GM12878 (cell line): ENCODE data around the gene TRPM3. TPM values are rescaled to one million over a fixed set of nuclear protein-coding genes. Genes with fewer than 3 reads are reported as not detected.

Experiments
- ATAC-seq: fragments of 200-7000 bp; cut with Tn5 transposase; 3 replicates; pipeline ENCODE4 v1.9.1; 2020; ENCODE audit warnings: mild to moderate bottlenecking, moderate library complexity
- BruUV-seq: library from RNA; stranded (reverse); fragments of 400-500 nt; replicated peaks from 2 replicates; lab custom pipeline; 2021; lab: Mats Ljungman, UMichigan
- CTCF ChIA-PET: fragments of 300-600 bp; sonication (Branson Sonifier 250); formaldehyde crosslinking; extraction: SDS; loops from one replicate; lab custom pipeline; 2021; ENCODE audit warnings: inconsistent platforms; lab: Yijun Ruan, JAX
- POLR2A ChIA-PET: fragments of 350-600 bp; formaldehyde crosslinking; extraction: SDS; loops from one replicate; lab custom pipeline; 2021; ENCODE audit warnings: inconsistent platforms; lab: Charles Lee
- RAD21 ChIA-PET: fragments of 300-600 bp; sonication (Branson Sonifier 250); formaldehyde crosslinking; loops from one replicate; lab custom pipeline; 2023; ENCODE audit warnings: antibody characterized with exemption; ENCODE audit not compliant: unreplicated experiment; lab: Charles Lee
- SMC1A ChIA-PET: fragments of 300-600 bp; sonication (Branson Sonifier 250); formaldehyde crosslinking; loops from one replicate; lab custom pipeline; 2023; ENCODE audit not compliant: unreplicated experiment, uncharacterized antibody; lab: Charles Lee
- DNase-seq: peaks from one replicate; pipeline ENCODE4 v3.0.0-alpha.2; 2011; ENCODE audit warnings: low read depth, low spot score
- FAIRE-seq: peaks from 3 replicates; lab custom pipeline; 2011; peaks lifted over from hg19 to GRCh38; lab: Jason Lieb, UNC
- H2AFZ ChIP-seq: 2 replicates; pipeline ENCODE4 v1.6.0; 2011; ENCODE audit warnings: low read depth, low read length, control low read depth; ENCODE audit not compliant: control insufficient read depth
- H3K27ac ChIP-seq: 2 replicates; pipeline ENCODE4 v1.5.1; 2011; ENCODE audit warnings: control low read depth; ENCODE audit not compliant: control insufficient read depth, insufficient read depth
- H3K27me3 ChIP-seq, 2 experiments: replicated peaks in 1 of 2; 2 replicates each; pipeline versions ENCODE4 v1.6.0 to v1.6.1; 2011; ENCODE audit warnings: low read length in 1 of 2; ENCODE audit not compliant: control insufficient read depth in 2 of 2, insufficient read depth in 2 of 2
- H3K36me3 ChIP-seq, 2 experiments: 2 replicates each; pipeline ENCODE4 v1.5.1; 2011; ENCODE audit warnings: low read length in 1 of 2; ENCODE audit not compliant: control insufficient read depth in 2 of 2, insufficient read depth in 2 of 2
- H3K4me1 ChIP-seq: 2 replicates; pipeline ENCODE4 v1.6.1; 2011; ENCODE audit warnings: mild to moderate bottlenecking, low read length, moderate library complexity, mixed read lengths; ENCODE audit not compliant: control insufficient read depth, insufficient read depth
- H3K4me2 ChIP-seq: 2 replicates; pipeline ENCODE4 v1.6.0; 2011; ENCODE audit warnings: control low read depth; ENCODE audit not compliant: control insufficient read depth, insufficient read depth
- H3K4me3 ChIP-seq: fragments of 200-600 bp; sonication (generic); 2 replicates; pipeline ENCODE4 v1.5.1; 2016
- H3K79me2 ChIP-seq: 2 replicates; pipeline ENCODE4 v1.6.0; 2011; ENCODE audit warnings: low read length; ENCODE audit not compliant: control insufficient read depth, insufficient read depth
- H3K9ac ChIP-seq: 2 replicates; pipeline ENCODE4 v1.8.0; 2011; ENCODE audit warnings: low read length, control low read depth, mixed read lengths; ENCODE audit not compliant: control insufficient read depth, insufficient read depth
- H3K9me3 ChIP-seq: replicated peaks from 3 replicates; pipeline ENCODE4 v1.5.1; 2011; ENCODE audit warnings: mild to moderate bottlenecking, low read length; ENCODE audit not compliant: control insufficient read depth, insufficient read depth
- H4K20me1 ChIP-seq: 2 replicates; pipeline ENCODE4 v1.6.0; 2011; ENCODE audit not compliant: control insufficient read depth, insufficient read depth
- CBFB ChIP-seq: IDR thresholded peaks from 2 replicates; pipeline ENCODE4 v1.6.1; 2016; ENCODE audit warnings: antibody characterized with exemption, low read depth
- CREB1 ChIP-seq: IDR thresholded peaks from 2 replicates; pipeline ENCODE4 v1.6.1; 2012; ENCODE audit warnings: low read depth, mild to moderate bottlenecking, inconsistent platforms
- IRF4 ChIP-seq: IDR thresholded peaks from 2 replicates; pipeline ENCODE4 v1.6.1; 2011; ENCODE audit warnings: low read depth, low read length
- NFIC ChIP-seq: IDR thresholded peaks from 2 replicates; pipeline ENCODE4 v1.6.1; 2012; ENCODE audit warnings: low read depth, mild to moderate bottlenecking, inconsistent platforms, low read length, moderate library complexity
- PKNOX1 ChIP-seq: fragments of 450-650 bp; IDR thresholded peaks from 2 replicates; pipeline ENCODE4 v1.6.1; 2016; ENCODE audit warnings: mild to moderate bottlenecking
- RB1 ChIP-seq: fragments of 450-650 bp; formaldehyde crosslinking; IDR thresholded peaks from 2 replicates; pipeline ENCODE4 v1.6.1; 2017; ENCODE audit warnings: mild to moderate bottlenecking, borderline replicate concordance
- TCF12 ChIP-seq: IDR thresholded peaks from 2 replicates; pipeline ENCODE4 v1.6.1; 2011; ENCODE audit warnings: low read depth, mild to moderate bottlenecking, low read length
- WGBS: methylation state at CpG from one replicate; pipeline ENCODE4 v1.1.6; 2016; ENCODE audit warnings: low lambda C conversion rate; ENCODE audit not compliant: insufficient replicate concordance, insufficient coverage; ENCODE audit errors: missing lambda C conversion rate; 5-methylcytosine and 5-hydroxymethylcytosine counted together
- in situ Hi-C: fragments of 300-500 bp; cut with MboI; formaldehyde crosslinking; loops from 9 replicates; pipeline ENCODE4 v1.14.3; 2018; ENCODE audit warnings: mixed read lengths
- intact Hi-C: fragments of 100-400 bp; cut with micrococcal nuclease; formaldehyde crosslinking; loops from one replicate; pipeline ENCODE4 v1.14.2; 2022; ENCODE audit not compliant: unreplicated experiment
- polyA plus RNA-seq, 11 experiments: library from polyadenylated mRNA; depleted of rRNA in 4 of 11; unstranded in 6 of 11; stranded (reverse) in 5 of 11; fragments of >200 nt; fragmentation: Nextera tagmentation in 4 of 11; fragmentation: Illumina TruSeq in 1 of 11; extraction: Ambion mirVana in 4 of 11; extraction: Trizol in 1 of 11; gene quantifications; 1 replicate in 1 of 11; 2 replicates in 10 of 11; pipeline versions ENCODE4 v1.2.1 to v1.2.3, GENCODE V29; 2011 to 2016; ENCODE audit warnings: inconsistent platforms in 2 of 11, missing spikeins in 2 of 11, low read depth in 1 of 11
- total RNA-seq, 4 experiments: library from RNA; depleted of rRNA in 3 of 4; stranded (reverse); fragments of >200 nt in 3 of 4; fragmentation: Illumina TruSeq in 1 of 4; extraction: Trizol in 1 of 4; gene quantifications; 2 replicates each; pipeline versions ENCODE4 v1.2.1 to v1.2.3, GENCODE V29; 2013 to 2021
- TF ChIP-seq, protein P1 (sequence below): fragments of 450-650 bp; IDR thresholded peaks from 2 replicates; pipeline ENCODE4 v1.6.1; 2017; ENCODE audit warnings: mild to moderate bottlenecking, low read depth, inconsistent platforms; ENCODE audit not compliant: poor library complexity, severe bottlenecking
- TF ChIP-seq, protein P2 (sequence below): fragments of 450-650 bp; IDR thresholded peaks from 2 replicates; pipeline ENCODE4 v1.6.1; 2017; ENCODE audit warnings: antibody characterized with exemption, mild to moderate bottlenecking, moderate library complexity

TRPM3 gene
- total and polyA plus RNA-seq, 10 of the 15 experiments (the other 5 are each of a cell fraction or from before 2014, with no cell fraction given) = not detected

- Histone ChIP-seq H2AFZ (no peak overlapping the region), H3K9me3 (no peaks in the 10 kb centered on the region), H3K4me3 (no peak overlapping the region), H3K79me2 (no peaks in the 10 kb centered on the region), H3K27ac (no peak overlapping the region), H3K4me1 (no peaks in the 10 kb centered on the region), H4K20me1 (no peaks in the 10 kb centered on the region), H3K4me2 (no peak overlapping the region), H3K9ac (no peak overlapping the region), H3K36me3 (no peaks in the 10 kb centered on the region), H3K27me3 (no peaks in the 10 kb centered on the region)
- 36% methylated on average over 2 of the region's 2 CpGs for WGBS
- FAIRE-seq = no peak
- SMC1A ChIA-PET = interaction anchor here (0.6 to 2.2 kb wide), 2 partner anchors 9 to 431 kb away, joined by 3 to 6 read pairs; no protein-coding TSS in a partner anchor
- CTCF ChIA-PET = interaction anchor here (0.8 to 3.5 kb wide), 6 partner anchors 10 to 89 kb away, joined by 3 to 12 read pairs (median 4); no protein-coding TSS in a partner anchor
- intact Hi-C loops (no loop called here), in situ Hi-C loops (no loop called here)
- RAD21 ChIA-PET = interaction anchor here (0.8 to 1.0 kb wide), 2 partner anchors 12 to 52 kb away, joined by 3 read pairs; no protein-coding TSS in a partner anchor
- POLR2A ChIA-PET = interaction anchor here (0.6 to 0.7 kb wide), 2 partner anchors 57 to 1350 kb away, joined by 3 read pairs; no protein-coding TSS in a partner anchor
- TF ChIP-seq NFIC = no peak
- TF ChIP-seq PKNOX1 = no peak
- TF ChIP-seq CBFB = no peak
- DNase-seq = no peak
- no TSS peak for BruUV-seq
- ATAC-seq = no peak
Measured at GRCh38 chr9:70574151-70574837, 547.1 kb downstream of the TRPM3 start.

- FAIRE-seq = no peak
- in situ Hi-C loops (no loop called here), intact Hi-C loops (no loop called here)
- Histone ChIP-seq H3K4me3 (no peak overlapping the region), H3K79me2 (no peaks in the 10 kb centered on the region), H3K27me3 (no peaks in the 10 kb centered on the region), H2AFZ (no peak overlapping the region), H3K9me3 (no peaks in the 10 kb centered on the region), H3K4me1 (no peaks in the 10 kb centered on the region), H3K4me2 (no peak overlapping the region), H4K20me1 (no peaks in the 10 kb centered on the region), H3K27ac (no peak overlapping the region), H3K9ac (no peak overlapping the region), H3K36me3 (no peaks in the 10 kb centered on the region)
- CTCF ChIA-PET = interaction anchor here (1.1 to 2.1 kb wide), 3 partner anchors 9 to 68 kb away, joined by 4 to 6 read pairs (median 4); no protein-coding TSS in a partner anchor
- SMC1A ChIA-PET = interaction anchor here (0.6 to 2.2 kb wide), 2 partner anchors 8 to 50 kb away, joined by 3 to 6 read pairs; no protein-coding TSS in a partner anchor
- POLR2A ChIA-PET = no interaction called here
- no peak for ATAC-seq
- RAD21 ChIA-PET = no interaction called here
- no peak for DNase-seq
- BruUV-seq = no TSS peak
- TF ChIP-seq IRF4 (no peak), CREB1 (no peak), RB1 (no peak), TCF12 (no peak)
- TF ChIP-seq, protein P1, sequence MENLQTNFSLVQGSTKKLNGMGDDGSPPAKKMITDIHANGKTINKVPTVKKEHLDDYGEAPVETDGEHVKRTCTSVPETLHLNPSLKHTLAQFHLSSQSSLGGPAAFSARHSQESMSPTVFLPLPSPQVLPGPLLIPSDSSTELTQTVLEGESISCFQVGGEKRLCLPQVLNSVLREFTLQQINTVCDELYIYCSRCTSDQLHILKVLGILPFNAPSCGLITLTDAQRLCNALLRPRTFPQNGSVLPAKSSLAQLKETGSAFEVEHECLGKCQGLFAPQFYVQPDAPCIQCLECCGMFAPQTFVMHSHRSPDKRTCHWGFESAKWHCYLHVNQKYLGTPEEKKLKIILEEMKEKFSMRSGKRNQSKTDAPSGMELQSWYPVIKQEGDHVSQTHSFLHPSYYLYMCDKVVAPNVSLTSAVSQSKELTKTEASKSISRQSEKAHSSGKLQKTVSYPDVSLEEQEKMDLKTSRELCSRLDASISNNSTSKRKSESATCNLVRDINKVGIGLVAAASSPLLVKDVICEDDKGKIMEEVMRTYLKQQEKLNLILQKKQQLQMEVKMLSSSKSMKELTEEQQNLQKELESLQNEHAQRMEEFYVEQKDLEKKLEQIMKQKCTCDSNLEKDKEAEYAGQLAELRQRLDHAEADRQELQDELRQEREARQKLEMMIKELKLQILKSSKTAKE = no peak
- TF ChIP-seq, protein P2, sequence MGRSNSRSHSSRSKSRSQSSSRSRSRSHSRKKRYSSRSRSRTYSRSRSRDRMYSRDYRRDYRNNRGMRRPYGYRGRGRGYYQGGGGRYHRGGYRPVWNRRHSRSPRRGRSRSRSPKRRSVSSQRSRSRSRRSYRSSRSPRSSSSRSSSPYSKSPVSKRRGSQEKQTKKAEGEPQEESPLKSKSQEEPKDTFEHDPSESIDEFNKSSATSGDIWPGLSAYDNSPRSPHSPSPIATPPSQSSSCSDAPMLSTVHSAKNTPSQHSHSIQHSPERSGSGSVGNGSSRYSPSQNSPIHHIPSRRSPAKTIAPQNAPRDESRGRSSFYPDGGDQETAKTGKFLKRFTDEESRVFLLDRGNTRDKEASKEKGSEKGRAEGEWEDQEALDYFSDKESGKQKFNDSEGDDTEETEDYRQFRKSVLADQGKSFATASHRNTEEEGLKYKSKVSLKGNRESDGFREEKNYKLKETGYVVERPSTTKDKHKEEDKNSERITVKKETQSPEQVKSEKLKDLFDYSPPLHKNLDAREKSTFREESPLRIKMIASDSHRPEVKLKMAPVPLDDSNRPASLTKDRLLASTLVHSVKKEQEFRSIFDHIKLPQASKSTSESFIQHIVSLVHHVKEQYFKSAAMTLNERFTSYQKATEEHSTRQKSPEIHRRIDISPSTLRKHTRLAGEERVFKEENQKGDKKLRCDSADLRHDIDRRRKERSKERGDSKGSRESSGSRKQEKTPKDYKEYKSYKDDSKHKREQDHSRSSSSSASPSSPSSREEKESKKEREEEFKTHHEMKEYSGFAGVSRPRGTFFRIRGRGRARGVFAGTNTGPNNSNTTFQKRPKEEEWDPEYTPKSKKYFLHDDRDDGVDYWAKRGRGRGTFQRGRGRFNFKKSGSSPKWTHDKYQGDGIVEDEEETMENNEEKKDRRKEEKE = no peak
Measured at GRCh38 chr9:70573308-70573707, 548.1 kb downstream of the TRPM3 start.
